ENCODE data around the gene KANSL2. TPM values are rescaled to one million over a fixed set of nuclear protein-coding genes. Genes with fewer than 3 reads are reported as not detected.
"Not testable (repeated sequence)": the region's sequence is repeated elsewhere in the genome, so short reads cannot be mapped to it uniquely, and the experiment has no call there.

Gene KANSL2
- total RNA-seq, 6 experiments from 2014 or later, result 17.6 to 28.8 (median 23.2) TPM

- Mint-ChIP-seq H3K27ac (no peak overlapping the region), H3K4me3 (no peak overlapping the region), H3K36me3 (ENCODE audit: low read depth) (peaks cover 21% of the 10 kb centered on the region), H3K4me1 (ENCODE audit: low read depth) (no peaks in the 10 kb centered on the region), H3K27me3 (ENCODE audit: insufficient read depth) (no peaks in the 10 kb centered on the region; the same call in 1 of the 2 replicates), H3K9me3 (peaks cover 4% of the 10 kb centered on the region; the same call in 1 of the 2 replicates)
- no peak for DNase-seq
- TF ChIP-seq, protein P1, sequence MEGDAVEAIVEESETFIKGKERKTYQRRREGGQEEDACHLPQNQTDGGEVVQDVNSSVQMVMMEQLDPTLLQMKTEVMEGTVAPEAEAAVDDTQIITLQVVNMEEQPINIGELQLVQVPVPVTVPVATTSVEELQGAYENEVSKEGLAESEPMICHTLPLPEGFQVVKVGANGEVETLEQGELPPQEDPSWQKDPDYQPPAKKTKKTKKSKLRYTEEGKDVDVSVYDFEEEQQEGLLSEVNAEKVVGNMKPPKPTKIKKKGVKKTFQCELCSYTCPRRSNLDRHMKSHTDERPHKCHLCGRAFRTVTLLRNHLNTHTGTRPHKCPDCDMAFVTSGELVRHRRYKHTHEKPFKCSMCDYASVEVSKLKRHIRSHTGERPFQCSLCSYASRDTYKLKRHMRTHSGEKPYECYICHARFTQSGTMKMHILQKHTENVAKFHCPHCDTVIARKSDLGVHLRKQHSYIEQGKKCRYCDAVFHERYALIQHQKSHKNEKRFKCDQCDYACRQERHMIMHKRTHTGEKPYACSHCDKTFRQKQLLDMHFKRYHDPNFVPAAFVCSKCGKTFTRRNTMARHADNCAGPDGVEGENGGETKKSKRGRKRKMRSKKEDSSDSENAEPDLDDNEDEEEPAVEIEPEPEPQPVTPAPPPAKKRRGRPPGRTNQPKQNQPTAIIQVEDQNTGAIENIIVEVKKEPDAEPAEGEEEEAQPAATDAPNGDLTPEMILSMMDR (IDR thresholded peaks at IDR 0.05), result no peak
Observed at GRCh38 chr12:48640854-48641253, 41.2 kb downstream of the KANSL2 start.

- no peak overlapping the region for H3K27ac Mint-ChIP-seq
- no peak overlapping the region for H3K4me3 Mint-ChIP-seq
- H3K9me3 Mint-ChIP-seq, result peaks cover 4% of the 10 kb centered on the region; the same call in 1 of the 2 replicates
- H3K36me3 Mint-ChIP-seq (ENCODE audit: low read depth), result peaks cover 21% of the 10 kb centered on the region
- TF ChIP-seq, protein P1 (IDR thresholded peaks at IDR 0.05), result no peak
- H3K4me1 Mint-ChIP-seq (ENCODE audit: low read depth), result no peaks in the 10 kb centered on the region
- no peak for DNase-seq
- H3K27me3 Mint-ChIP-seq (ENCODE audit: insufficient read depth), result no peaks in the 10 kb centered on the region; the same call in 1 of the 2 replicates
Observed at GRCh38 chr12:48640428-48640827, 41.6 kb downstream of the KANSL2 start.

DNA sequence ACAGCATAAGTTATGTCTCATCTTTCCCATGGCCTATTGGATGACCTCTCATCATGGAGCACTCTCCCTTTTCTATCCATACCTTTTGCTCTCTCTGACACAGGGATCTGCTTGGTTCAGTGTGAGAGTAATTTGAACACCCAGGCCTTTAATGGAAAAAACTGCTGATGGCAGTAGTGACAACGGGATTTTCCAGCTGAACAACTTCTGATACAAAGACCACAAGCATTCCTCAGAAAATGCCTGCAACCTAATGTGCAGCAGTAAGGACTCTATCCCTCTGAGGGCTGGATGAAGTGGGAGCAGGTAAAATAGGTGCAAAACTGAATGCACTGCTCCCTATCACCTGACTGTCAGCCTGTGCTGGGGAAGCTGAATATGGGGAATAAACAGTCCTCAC is 51.0 kb downstream of the KANSL2 start:
- H3K27me3 Mint-ChIP-seq (ENCODE audit: insufficient read depth), result peaks cover 10% of the 10 kb centered on the region
- H3K4me1 Mint-ChIP-seq (ENCODE audit: low read depth), result no peaks in the 10 kb centered on the region
- no peak for DNase-seq
- no peak overlapping the region for H3K4me3 Mint-ChIP-seq
- H3K36me3 Mint-ChIP-seq (ENCODE audit: low read depth), result no peaks in the 10 kb centered on the region
- no peaks in the 10 kb centered on the region for H3K9me3 Mint-ChIP-seq
- TF ChIP-seq, protein P1 (IDR thresholded peaks at IDR 0.05), result no peak
- no peak overlapping the region for H3K27ac Mint-ChIP-seq

GRCh38 chr12:48630346-48630745 is 51.7 kb downstream of the KANSL2 start:
- Mint-ChIP-seq H3K27ac (no peak overlapping the region), H3K9me3 (no peaks in the 10 kb centered on the region), H3K4me1 (ENCODE audit: low read depth) (no peaks in the 10 kb centered on the region), H3K36me3 (ENCODE audit: low read depth) (no peaks in the 10 kb centered on the region), H3K27me3 (ENCODE audit: insufficient read depth) (peaks cover 14% of the 10 kb centered on the region), H3K4me3 (no peak overlapping the region)
- TF ChIP-seq, protein P1 (IDR thresholded peaks at IDR 0.05), result no peak
- DNase-seq, result no peak

GRCh38 chr12:48629541-48629940 is 52.5 kb downstream of the KANSL2 start:
- DNase-seq, result no peak
- TF ChIP-seq, protein P1 (IDR thresholded peaks at IDR 0.05), result no peak
- H3K4me3 Mint-ChIP-seq, result no peak overlapping the region
- H3K9me3 Mint-ChIP-seq, result no peaks in the 10 kb centered on the region
- H3K36me3 Mint-ChIP-seq (ENCODE audit: low read depth), result no peaks in the 10 kb centered on the region
- no peaks in the 10 kb centered on the region for H3K4me1 Mint-ChIP-seq (ENCODE audit: low read depth)
- H3K27ac Mint-ChIP-seq, result no peak overlapping the region
- peaks cover 14% of the 10 kb centered on the region for H3K27me3 Mint-ChIP-seq (ENCODE audit: insufficient read depth)

GRCh38 chr12:48627556-48627955 is 54.5 kb downstream of the KANSL2 start:
- no peak for DNase-seq
- Mint-ChIP-seq H3K36me3 (ENCODE audit: low read depth) (no peaks in the 10 kb centered on the region), H3K9me3 (no peaks in the 10 kb centered on the region), H3K27ac (no peak overlapping the region), H3K4me3 (no peak overlapping the region), H3K4me1 (ENCODE audit: low read depth) (no peaks in the 10 kb centered on the region), H3K27me3 (ENCODE audit: insufficient read depth) (peaks cover 21% of the 10 kb centered on the region)
- TF ChIP-seq, protein P1 (IDR thresholded peaks at IDR 0.05), result no peak

GRCh38 chr12:48622997-48623396 is 59.0 kb downstream of the KANSL2 start:
- not testable (repeated sequence) for H3K27ac Mint-ChIP-seq; H3K9me3 Mint-ChIP-seq; H3K4me1 Mint-ChIP-seq (ENCODE audit: low read depth); H3K36me3 Mint-ChIP-seq (ENCODE audit: low read depth); DNase-seq; H3K4me3 Mint-ChIP-seq
- H3K27me3 Mint-ChIP-seq (ENCODE audit: insufficient read depth), result peaks cover 21% of the 10 kb centered on the region

All from HFFc6 (cell line).